ENCODE data around the gene OGT. TPM values are rescaled to one million over a fixed set of nuclear protein-coding genes. Genes with fewer than 3 reads are reported as not detected.

The OGT gene
- total RNA-seq, 1 experiment from 2014 or later: 116 TPM

GRCh38 chrX:71549986-71550385 lies 17.1 kb downstream of the OGT start:
- H3K79me1 ChIP-seq (ENCODE audit: insufficient read depth, low read depth, low read length, poor library complexity, severe bottlenecking): no peaks in the 10 kb centered on the region
- no peaks in the 10 kb centered on the region for H3K27me3 ChIP-seq (ENCODE audit: insufficient read depth, low read length)
- Mint-ChIP-seq H3K4me1 (peaks cover 2% of the 10 kb centered on the region in 2 experiments; a peak in 1 of 4 replicates), H3K27ac (no peak overlapping the region; a peak in 1 of 7 replicates), H3K4me3 (no peak overlapping the region), H3K36me3 (ENCODE audit: insufficient read depth in 1 of 3, low read depth in 3 of 3) (peaks cover 25 to 71% (median 62%) of the 10 kb centered on the region in 3 experiments), H3K27me3 (ENCODE audit: low read depth) (no peaks in the 10 kb centered on the region), H3K9me3 (peaks cover 42 to 58% of the 10 kb centered on the region in 2 experiments)
- no peak overlapping the region for H3K4ac ChIP-seq (ENCODE audit: low read depth, low read length)
- no peak overlapping the region for H4K8ac ChIP-seq (replicated peaks; ENCODE audit: insufficient read length, low read depth, low read length)
- no peak overlapping the region for H3K56ac ChIP-seq (ENCODE audit: insufficient read length, low read depth, low read length)
- no peak overlapping the region for H3K23ac ChIP-seq (ENCODE audit: insufficient read length, low read depth, low read length)
- H3K23me2 ChIP-seq (ENCODE audit: insufficient read length, low read depth, low read length, poor library complexity, severe bottlenecking): no peaks in the 10 kb centered on the region
- WGBS (ENCODE audit: extremely low coverage, insufficient read length, low lambda C conversion rate): no CpG with 5 or more reads among the region's 1 CpG
- H3K14ac ChIP-seq (ENCODE audit: insufficient read depth, low read length): no peak overlapping the region
- no peak overlapping the region for H2BK20ac ChIP-seq (ENCODE audit: low read depth, low read length, poor library complexity, severe bottlenecking)
- H3K79me2 ChIP-seq (ENCODE audit: insufficient read depth, low read length): no peaks in the 10 kb centered on the region; the same call in 1 of the 2 replicates
- no peak overlapping the region for H2BK12ac ChIP-seq (ENCODE audit: insufficient read length, low read depth, low read length)
- H3T11ph ChIP-seq (ENCODE audit: low read length): no peak overlapping the region
- no peak overlapping the region for H3K18ac ChIP-seq (ENCODE audit: insufficient read length, low read depth, low read length)
- H2BK5ac ChIP-seq (ENCODE audit: insufficient read length, low read length): no peak overlapping the region
- H4K5ac ChIP-seq (ENCODE audit: insufficient read length, low read depth, low read length): no peak overlapping the region
- no peak overlapping the region for H2AFZ ChIP-seq (ENCODE audit: low read length)
- no peaks in the 10 kb centered on the region for H4K20me1 ChIP-seq (ENCODE audit: control insufficient read depth, insufficient read depth, insufficient read length)
- no peak overlapping the region for H3K4me2 ChIP-seq (ENCODE audit: insufficient read depth, insufficient read length, low read length)
- H2AK5ac ChIP-seq (ENCODE audit: insufficient read length, low read length): no peak overlapping the region
- peaks cover 10% of the 10 kb centered on the region for H3K9me3 ChIP-seq (ENCODE audit: control insufficient read depth, low read depth, low read length)
- no peak overlapping the region for H2BK15ac ChIP-seq (ENCODE audit: low read depth, low read length)
- no peaks in the 10 kb centered on the region for H3K4me1 ChIP-seq (ENCODE audit: insufficient read depth, low read length)
- no peak overlapping the region for H3K9ac ChIP-seq (ENCODE audit: extremely low read depth, insufficient read length, low read length)
- no peak overlapping the region for H4K91ac ChIP-seq (ENCODE audit: insufficient read length, low read depth, low read length)
- H2BK120ac ChIP-seq (ENCODE audit: low read depth, low read length, poor library complexity, severe bottlenecking): no peak overlapping the region
- DNase-seq: no peak
- H3K27ac ChIP-seq (ENCODE audit: insufficient read length, low read depth, low read length): no peak overlapping the region
- TF ChIP-seq CTCF (conservative IDR thresholded peaks at IDR 0.05): no peak
